Bone marrow (tissue), 2 donors: ENCODE data around the gene SCN1A.
"Not testable (repeated sequence)": the region's sequence is repeated elsewhere in the genome, so short reads cannot be mapped to it uniquely, and the experiment has no call there.

Experiments used
- DNase-seq, 2 donors: peaks; one replicate each; lab custom pipeline; 2025; lab: John Stamatoyannopoulos, UW

SCN1A gene

DNA sequence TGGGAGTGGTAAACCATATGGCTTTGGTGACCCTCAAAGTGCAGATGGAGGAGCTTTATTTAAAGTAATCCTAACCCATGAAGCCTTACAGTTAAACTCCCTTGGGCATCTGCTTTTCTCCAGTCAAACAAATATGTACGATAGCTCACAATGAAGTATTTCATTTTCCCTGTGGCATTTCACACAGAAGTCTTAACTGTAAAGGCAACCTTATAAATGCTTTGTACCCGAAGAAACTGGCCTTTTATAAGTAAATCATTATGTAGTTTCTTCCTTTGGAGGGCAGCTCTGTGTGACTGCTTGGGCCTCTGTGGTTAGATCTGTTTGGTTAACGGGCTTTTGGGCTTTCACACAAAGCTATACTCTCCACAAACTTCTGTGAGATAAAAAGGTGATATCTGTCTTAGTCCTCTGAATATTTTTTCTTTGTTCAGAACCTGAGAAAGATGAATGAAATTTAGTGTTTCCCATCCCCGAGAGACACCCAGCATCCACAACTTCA is 46.6 kb downstream of the SCN1A start:
- DNase-seq, result no peak

DNA sequence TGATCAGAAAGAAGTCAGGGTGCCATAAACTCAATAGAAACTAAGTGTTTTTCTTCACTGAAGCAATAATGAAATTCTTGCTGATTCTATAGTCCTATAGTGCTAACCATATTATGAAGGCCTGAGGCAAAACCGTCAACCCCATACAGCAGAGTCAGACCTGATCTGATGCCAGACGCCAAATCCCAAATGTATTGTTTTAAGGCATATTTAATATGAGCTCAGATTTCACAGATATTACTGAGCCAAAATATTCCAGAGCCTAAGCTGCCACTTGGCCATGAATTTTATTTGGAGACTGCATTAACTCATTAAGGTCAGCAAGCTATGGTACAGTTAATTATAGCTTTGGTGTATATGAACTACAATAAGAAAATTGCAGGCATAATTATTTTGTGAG is 53.4 kb downstream of the SCN1A start:
- DNase-seq, result no peak

DNA sequence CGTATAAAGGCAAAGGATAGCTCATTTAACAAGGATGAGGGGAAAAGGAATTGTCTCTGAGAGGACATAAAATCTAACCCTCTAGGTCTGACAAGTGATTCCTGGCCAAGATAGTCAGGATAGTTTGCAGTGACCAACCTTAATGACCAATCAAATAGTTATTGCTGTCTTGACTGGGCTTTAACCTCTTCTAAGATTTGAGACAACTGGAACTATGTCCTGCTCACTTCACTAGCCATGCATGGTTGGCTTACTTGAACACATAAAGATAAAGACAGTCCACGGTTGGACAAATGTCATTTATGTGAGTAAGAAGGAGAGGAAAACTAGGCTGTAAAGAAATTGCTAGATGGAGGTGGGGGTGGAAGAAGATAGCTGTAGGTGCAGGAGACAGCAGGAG is 53.8 kb downstream of the SCN1A start:
- DNase-seq, result no peak

DNA sequence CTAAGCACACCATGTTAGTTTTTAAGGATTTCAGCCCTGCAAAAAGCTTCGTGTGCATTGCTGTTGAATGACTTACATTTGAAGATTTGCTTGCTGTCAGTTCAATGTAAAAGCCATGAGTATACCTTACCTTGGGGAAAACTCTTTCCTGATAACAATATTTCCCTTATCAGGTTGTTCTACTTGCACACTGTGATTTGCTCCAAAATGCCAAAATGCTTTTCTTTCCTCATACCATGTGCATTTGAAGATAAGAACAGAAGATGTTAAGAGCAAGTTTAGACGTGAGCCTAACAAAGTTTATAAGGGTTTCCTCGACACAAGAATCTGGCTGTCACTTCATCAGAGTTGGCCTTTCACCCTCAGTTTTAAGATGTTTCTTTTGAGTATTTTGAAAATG is 57.6 kb downstream of the SCN1A start:
- DNase-seq, result no peak

DNA sequence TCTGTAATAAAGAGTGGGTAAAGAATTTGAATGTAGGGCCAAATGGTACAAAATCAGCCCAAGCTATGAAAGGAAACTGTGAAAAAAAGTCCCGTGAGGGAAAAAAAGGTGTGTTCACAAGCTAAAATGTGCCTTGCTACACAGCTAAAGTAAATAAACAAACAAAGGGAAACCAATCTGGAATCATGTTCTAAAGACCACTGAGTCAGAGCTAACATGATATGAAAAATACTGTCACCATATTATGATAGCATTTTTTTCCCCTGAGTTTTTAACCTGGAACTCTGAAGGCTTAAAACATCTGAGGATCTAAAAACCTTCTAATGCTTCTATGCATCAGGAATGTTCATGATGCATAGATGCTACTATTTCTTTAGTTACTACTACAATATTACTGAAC is 58.8 kb downstream of the SCN1A start:
- DNase-seq, result no peak

DNA sequence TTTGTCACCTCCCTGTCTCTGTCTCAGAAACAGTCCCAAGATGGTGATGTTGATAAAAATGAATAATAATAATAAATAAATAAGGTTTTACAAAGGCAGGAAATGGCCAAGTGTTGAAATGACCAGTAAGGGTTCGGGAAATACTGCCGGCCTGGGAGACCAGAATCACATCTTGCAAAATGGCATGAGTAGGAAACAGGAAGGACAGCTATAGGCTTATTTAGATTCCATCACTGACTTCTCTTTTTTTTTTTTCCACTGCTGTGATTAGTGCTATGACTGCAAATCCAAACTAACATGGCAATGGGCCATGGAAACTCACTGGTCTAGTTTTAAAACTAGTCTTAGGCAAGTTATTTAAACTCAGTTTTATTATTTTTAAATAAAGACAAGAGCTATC is 60.6 kb downstream of the SCN1A start:
- DNase-seq, result no peak

DNA sequence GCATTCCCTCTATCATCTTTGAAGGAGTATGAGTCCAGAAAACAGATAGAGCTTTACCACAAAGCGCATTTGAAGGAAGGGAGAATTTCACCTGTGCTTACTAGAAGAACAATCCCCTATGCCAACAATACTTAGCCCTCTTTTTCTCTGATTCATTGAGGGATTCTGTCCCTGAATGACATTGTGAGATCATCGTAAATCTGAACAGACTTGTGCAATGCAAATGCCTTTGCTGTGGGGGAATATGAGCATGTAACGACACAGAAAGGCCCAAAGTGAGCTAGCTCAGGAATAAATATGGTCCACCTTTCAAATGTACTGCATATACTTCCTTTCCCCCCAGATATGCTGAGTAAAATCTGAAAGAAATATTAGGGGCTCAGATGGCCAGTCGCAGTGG is 67.6 kb downstream of the SCN1A start:
- no peak for DNase-seq

DNA sequence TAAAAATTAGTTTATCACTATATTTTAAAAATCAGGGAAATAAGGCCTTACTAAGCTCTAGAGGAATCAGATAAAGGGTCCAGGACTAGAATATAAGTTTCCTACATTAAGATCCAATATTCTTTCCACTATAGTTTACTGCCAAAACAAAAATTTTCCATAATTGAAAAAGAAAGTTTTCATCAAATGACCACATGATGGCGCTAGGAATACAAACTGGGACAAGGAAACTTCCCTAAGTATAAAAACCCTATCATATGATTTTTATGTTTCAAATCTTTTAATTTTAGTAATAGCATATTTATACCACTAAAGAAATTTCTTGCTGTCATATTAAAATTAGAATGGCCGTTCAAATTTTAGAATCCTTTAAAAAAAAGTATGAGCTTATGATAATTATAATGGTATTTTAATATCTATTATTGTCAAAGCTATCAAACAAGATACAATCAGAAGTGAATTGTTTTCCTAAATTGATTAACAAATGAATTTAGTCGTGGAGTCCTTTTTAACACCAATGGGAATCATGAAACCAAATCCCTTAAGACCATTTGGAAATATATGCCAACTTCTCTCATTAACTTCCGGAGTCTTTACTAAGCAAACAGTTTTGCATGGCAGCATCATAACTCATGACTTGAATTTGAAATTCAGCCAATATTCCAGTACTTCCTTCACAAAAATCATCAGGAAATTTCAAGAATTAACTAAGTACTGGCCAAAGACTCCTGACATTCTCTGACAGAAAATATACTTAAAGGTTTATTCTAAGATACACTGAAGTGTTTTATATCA is 70.3 kb downstream of the SCN1A start:
- DNase-seq, result no peak

DNA sequence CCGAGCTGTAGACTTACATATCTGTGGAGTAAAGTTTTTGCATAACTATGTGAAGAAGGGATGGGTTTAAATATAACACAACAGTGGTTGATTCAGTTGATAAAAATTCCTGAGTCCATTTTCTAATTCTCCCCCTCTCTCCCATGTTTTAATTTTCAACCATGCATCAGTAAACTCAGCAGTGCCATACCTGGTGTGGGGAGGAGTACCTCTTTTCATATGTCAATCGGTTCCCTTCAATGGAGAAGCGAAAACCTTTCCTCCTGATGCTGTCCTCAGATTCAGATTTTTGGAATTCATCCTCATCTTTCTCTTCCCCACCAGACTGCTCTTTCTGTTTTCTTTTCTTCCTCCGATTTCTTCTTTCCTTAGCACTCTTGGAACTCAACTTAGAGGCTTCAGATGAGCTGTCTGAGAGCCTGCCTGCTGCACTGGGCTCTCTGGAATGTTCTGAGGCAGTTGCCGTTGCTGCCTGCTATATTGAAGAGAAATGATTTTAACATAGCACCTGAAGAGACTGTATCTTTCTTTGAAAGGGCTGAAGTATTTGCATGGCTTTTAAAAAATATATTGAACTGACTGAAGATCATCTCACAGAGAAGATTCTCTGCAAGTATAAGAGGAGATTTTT is 82.9 kb downstream of the SCN1A start:
- DNase-seq, result no peak

DNA sequence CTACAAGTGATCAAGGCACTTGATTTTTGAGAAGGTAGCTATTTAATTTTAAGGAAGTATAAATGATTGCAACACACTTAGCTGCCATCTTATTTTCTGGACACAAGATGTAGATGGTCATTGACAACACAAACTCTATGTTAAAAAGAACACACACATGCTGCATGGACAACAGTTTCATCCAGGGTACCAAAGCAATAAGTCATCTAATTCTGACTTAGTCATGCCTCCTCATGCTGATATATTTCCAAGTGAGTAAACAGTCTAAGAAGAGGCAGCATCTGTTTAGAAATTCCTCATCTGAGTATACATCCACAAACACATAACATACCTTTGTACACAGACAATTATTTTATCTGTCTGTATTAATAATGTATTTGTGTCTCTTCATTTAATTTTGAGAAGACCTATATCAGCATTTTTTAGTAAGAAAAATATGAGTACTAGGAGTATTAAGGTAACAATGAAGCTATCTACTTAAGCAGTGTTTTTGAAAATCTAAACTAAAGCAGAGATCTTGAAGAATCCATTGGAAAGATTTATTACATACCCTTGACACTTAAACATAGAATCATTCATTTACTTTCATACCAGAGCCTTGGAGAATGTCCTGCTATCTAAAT is 84.9 kb downstream of the SCN1A start:
- DNase-seq, result no peak

DNA sequence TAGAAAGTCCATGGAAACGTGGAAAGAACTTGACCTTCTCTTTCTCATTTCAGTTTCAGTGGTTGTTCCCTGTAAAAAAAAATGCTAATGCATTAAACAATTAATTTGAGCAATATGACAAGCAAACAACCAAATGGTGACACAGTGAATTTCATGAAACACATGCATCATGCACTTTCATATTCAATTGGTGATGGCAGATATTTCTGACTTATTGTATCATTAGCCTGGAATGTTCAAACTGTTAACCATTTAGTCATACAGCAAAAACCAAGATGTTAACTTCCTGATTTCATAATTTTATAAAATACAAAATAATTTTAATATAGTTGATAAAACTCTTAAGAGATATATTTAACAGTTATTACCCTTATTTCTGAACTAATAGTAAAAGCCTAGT is 85.5 kb downstream of the SCN1A start:
- no peak for DNase-seq

DNA sequence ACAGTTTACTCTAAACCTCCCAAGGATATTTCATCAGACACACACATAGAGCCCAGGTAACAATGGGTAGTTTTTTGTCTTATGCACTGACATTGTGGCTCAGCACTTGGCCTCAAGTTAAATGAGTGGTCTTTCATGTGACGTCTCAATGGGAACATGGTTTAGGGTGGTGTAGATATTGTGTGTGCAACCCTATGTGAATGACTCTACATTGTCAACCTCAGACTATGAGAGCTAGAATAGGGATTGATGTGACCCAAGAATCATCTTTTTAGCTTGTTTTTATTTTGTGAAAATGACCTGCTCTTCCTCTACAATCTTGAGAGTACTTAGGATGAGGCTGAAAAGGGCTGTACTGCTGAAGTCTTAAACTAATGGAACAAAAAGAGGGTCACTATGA is 86.2 kb downstream of the SCN1A start:
- DNase-seq, result no peak

DNA sequence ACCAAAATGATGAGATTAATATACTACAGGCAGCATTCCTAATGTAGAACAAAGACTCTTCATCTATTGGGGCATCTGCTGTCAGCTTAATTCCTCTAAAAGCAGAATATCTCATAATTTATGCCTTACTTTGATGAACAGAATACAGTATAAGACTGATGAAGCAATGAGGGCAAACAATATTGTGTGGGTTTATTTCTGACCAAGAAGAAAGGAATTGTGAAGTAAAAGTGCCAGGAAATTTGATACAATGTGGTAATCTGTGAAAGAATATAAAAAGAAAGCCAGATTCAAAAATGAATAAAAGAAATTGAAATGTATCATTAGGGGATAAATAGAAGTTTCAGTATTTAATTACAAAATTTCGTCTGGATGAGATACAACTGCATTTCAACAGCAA is 95.5 kb downstream of the SCN1A start:
- DNase-seq, result no peak

DNA sequence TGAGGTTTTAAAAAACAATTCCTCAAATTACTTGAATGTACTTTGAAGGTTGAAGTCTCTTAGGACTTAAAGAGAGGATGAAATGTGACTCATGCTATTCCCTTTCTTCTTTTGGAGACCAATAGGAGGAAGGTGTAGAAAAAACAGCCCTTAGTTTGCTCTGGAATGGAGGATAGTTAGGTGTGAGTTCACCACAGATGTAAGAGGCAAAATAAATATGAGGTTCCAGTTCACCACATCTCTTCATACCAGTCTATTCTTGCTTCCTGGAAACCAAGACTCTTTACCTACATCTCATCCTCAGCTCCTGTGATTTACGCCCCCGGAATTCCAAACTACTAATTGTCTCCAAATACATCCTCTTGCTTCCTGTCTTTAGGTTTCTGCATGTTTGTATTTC is 96.8 kb downstream of the SCN1A start:
- DNase-seq, result no peak

DNA sequence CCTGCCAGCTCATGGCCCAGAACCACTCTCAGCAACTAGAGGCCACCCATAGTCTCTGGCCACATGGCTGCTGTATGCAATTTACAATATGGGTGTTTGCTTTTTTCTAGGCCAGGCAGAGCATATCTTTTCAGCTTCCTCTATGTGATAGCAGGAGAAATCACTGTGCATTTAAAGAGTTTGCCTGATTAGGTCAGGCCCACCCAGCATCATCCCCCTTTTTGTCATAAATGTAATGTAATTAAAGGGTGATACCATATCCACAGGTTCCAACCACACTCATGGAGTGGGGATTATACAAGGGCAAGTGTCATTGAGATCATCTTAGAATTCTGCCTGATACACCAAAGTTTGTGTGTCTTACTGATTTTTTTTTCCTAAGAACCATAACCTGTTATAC is 102.5 kb downstream of the SCN1A start:
- no peak for DNase-seq

DNA sequence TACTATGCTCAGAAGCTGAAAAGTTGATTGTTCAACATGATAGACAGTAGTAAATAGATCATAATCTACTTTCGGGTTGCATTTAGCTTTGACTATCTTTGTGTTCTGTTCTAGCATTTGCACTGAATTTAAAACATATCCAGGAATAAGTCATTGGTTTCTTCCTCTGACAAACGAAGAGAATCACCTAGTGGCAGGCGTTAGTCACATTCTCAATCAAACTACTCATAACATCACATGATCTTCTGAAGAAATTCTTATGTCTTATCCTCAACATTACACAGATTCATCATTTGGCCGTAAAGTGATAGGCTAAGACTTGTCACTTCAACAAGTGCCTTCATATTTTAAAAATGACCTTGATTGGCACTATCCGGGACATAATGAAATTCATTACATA is 110.6 kb downstream of the SCN1A start:
- DNase-seq, result no peak

DNA sequence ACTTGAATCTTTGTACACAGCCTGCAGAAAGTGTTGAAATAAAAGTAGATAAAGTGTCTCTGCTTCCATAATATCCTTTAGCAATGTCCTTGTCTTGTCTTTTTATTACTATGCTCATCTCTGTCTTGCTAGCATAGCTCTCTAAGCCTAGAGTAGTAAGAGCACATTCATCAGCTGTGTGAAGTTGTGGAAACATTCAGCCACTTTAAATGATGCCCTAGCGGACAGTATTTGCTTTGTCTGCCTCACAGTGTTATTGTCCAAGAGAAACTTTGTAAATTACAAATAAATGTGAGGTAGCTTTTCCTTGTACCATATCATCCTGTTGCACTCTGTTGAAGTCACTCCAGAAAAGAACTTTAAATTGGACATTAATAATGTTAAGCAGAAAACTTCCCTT is 113.9 kb downstream of the SCN1A start:
- DNase-seq, result no peak

DNA sequence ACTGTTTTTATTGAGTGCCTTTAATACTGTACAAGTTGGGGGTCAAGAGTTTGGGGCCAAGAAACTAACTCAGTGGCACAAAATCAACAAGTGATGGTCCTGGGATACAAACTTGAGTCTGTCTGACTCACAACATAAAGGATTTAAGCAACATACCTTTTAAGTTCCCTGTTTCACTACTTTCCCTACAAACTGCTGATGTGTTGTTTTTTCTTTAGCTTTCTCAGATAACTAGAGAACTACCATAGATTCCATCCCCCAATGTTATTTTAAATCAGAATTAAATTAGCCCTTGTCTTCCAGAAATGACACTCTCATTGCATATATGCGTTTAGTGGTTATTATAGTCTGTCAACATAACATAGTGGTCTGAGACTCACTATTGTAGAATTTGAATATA is 116.2 kb downstream of the SCN1A start:
- DNase-seq, result no peak

DNA sequence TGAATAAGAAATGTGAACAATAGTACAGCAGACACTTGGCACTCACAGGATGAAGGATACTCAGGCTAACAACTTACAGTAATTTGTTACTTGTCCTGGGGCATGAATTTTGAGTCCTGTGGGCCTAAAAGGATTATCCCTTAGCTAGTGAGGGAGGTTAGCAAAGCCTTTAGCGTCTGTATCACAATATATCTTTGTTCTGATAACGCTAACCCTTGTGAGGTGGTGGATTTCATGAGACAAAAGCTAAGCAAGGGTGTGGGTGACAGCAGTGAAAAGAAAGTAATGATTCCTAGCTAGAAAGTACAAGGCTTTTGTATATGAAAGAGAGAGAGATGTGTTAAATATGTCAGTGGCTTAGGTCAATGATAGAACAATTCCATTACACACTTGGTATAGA is 127.4 kb downstream of the SCN1A start:
- no peak for DNase-seq

DNA sequence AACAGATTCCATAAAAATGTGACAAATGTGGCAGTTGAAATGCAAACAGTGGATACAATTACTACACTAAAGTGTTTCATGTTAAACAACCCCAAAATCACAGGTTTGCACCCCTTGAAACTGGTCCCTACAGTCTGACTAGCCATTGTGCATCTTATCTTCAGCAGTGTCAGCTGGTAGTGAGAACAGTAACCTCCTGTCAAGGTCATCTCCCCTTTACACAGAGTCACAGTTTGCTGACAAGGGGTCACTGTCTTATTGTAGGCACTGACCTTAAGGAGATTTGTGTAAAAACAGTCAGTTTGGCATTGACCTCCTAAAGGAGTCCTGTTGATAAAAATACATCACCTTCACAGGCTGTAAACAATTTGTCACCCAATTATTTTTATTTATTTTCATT is 137.0 kb downstream of the SCN1A start:
- DNase-seq, result no peak

DNA sequence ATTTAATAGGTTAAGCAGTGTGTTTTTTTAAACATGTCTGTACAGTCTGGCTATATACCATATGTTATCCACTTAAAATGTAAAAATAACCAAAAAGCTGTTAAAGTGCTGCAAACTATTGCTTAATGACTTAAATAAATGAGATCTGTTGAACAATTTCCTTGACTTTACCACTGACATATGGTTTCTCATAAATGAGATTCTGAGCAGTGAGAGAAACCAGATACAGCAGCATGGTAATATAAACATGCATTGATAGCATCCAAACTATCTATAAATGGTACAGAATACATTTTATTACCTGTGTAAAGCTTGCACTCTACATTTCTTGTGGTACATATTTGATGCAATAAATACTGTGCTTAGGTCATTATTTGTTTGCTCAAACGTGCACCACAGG is 138.0 kb downstream of the SCN1A start:
- DNase-seq, result no peak

DNA sequence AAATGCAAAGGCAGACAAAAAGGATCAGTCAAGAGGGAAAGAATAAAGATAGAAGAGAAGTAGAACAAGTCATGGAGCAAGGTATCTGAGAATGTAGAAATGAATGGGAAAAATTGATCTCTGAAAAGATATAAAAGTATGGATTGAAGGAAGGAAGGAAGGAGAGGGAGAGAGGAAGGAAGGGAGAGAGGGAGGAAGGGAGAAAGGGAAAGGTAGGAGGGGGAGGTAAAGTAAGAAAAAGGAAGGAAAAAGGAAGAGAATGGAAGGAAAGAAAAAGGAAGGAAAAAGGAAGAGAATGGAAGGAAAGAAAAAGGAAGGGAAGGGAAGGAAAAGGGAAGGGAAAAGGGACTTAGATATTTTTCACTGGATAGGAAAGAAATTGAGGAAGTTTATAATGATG is 142.7 kb downstream of the SCN1A start:
- DNase-seq, result no peak

DNA sequence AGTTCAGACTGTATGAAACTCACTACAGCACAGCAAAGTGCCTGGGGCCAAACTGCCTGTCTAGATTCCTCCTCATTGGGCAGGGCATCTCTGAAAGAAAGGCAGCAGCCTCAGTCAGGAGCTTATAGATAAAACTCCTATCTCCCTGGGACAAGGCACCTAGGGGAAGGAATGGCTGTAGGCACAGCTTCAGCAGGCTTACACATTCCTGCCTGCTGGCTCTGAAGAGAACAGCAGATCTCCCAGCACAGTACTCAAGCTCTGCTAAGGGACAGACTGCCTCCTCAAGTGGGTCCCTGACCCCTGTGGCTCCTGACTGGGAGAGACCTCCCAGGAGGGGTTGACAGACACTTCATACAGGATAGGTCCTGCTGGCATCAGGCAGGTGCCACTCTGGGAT is 155.7 kb downstream of the SCN1A start:
- not testable (repeated sequence) for DNase-seq
